Prostate gland (tissue), 2 donors: ENCODE data around the gene PCDHB12. TPM values are rescaled to one million over a fixed set of nuclear protein-coding genes. Genes with fewer than 3 reads are reported as not detected.

Experiments used
- total RNA-seq, 2 donors: library from RNA; depleted of rRNA; stranded (reverse); fragments of >200 nt; gene quantifications; one replicate each; pipeline ENCODE4 v1.1.0, GENCODE V29; 2016

Gene PCDHB12
- total RNA-seq, 2 donors from 2014 or later = 0.32 to 4.3 TPM

Other genes with a start within 250 kb of the PCDHB12 start
- gene PCDHAC2, start 242.2 kb upstream of the PCDHB12 start, total RNA-seq = 10 to 100 TPM in 1 of 2 donors, 1 to 10 TPM in 1; 6.8 to 11.6 TPM
- not detected for gene PCDHB1, start 157.3 kb upstream of the PCDHB12 start, total RNA-seq
- 10 to 100 TPM; 12.6 to 23.0 TPM for gene PCDHB2, start 114.1 kb upstream of the PCDHB12 start, total RNA-seq
- 1 to 10 TPM; 2.5 to 6.5 TPM for gene PCDHB3, start 108.2 kb upstream of the PCDHB12 start, total RNA-seq
- gene PCDHB4, start 86.9 kb upstream of the PCDHB12 start, total RNA-seq = 1 to 10 TPM; 1.4 to 1.7 TPM
- gene PCDHB5, start 73.5 kb upstream of the PCDHB12 start, total RNA-seq = 10 to 100 TPM in 1 of 2 donors, 1 to 10 TPM in 1; 5.3 to 11.3 TPM
- gene PCDHB6, start 58.7 kb upstream of the PCDHB12 start, total RNA-seq = 1 to 10 TPM in 1 of 2 donors, under 1 TPM in 1; 0.87 to 2.6 TPM
- 1 to 10 TPM; 1.2 to 1.9 TPM for gene PCDHB7, start 36.1 kb upstream of the PCDHB12 start, total RNA-seq
- 1 to 10 TPM in 1 of 2 donors, under 1 TPM in 1; 0.23 to 2.6 TPM for gene PCDHB8, start 30.9 kb upstream of the PCDHB12 start, total RNA-seq
- 1 to 10 TPM in 1 of 2 donors, under 1 TPM in 1; 0.18 to 4.4 TPM for gene PCDHB16, start 26.3 kb upstream of the PCDHB12 start, total RNA-seq
- gene PCDHB9, start 21.6 kb upstream of the PCDHB12 start, total RNA-seq = 1 to 10 TPM; 1.0 to 4.2 TPM
- 1 to 10 TPM in 1 of 2 donors, under 1 TPM in 1; 0.96 to 3.5 TPM for gene PCDHB10, start 16.4 kb upstream of the PCDHB12 start, total RNA-seq
- gene PCDHB11, start 9.1 kb upstream of the PCDHB12 start, total RNA-seq = 1 to 10 TPM in 1 of 2 donors, under 1 TPM in 1; 0.41 to 2.6 TPM
- gene PCDHB13, start 5.2 kb downstream of the PCDHB12 start, total RNA-seq = 1 to 10 TPM; 4.0 to 6.5 TPM
- 1 to 10 TPM; 4.6 to 6.7 TPM for gene PCDHB14, start 14.6 kb downstream of the PCDHB12 start, total RNA-seq
- 10 to 100 TPM in 1 of 2 donors, under 1 TPM in 1; 0.82 to 12.4 TPM for gene PCDHB15, start 36.7 kb downstream of the PCDHB12 start, total RNA-seq
- 1 to 10 TPM in 1 of 2 donors, under 1 TPM in 1; 0.23 to 4.4 TPM for gene SLC25A2, start 95.3 kb downstream of the PCDHB12 start, total RNA-seq
- 10 to 100 TPM; 59.3 to 85.9 TPM for gene TAF7, start 112.1 kb downstream of the PCDHB12 start, total RNA-seq
- gene PCDHGA1, start 121.8 kb downstream of the PCDHB12 start, total RNA-seq = 1 to 10 TPM in 1 of 2 donors, under 1 TPM in 1; 0.64 to 4.8 TPM
- gene PCDHGA2, start 130.0 kb downstream of the PCDHB12 start, total RNA-seq = 10 to 100 TPM in 1 of 2 donors, 1 to 10 TPM in 1; 2.4 to 19.7 TPM
- gene PCDHGA3, start 135.1 kb downstream of the PCDHB12 start, total RNA-seq = 10 to 100 TPM in 1 of 2 donors, 1 to 10 TPM in 1; 1.3 to 18.2 TPM
- gene PCDHGB1, start 141.4 kb downstream of the PCDHB12 start, total RNA-seq = 1 to 10 TPM; 3.9 to 6.5 TPM
- gene PCDHGA4, start 146.3 kb downstream of the PCDHB12 start, total RNA-seq = 10 to 100 TPM in 1 of 2 donors, 1 to 10 TPM in 1; 2.5 to 10.5 TPM
- 10 to 100 TPM in 1 of 2 donors, 1 to 10 TPM in 1; 5.3 to 10.5 TPM for gene PCDHGB2, start 151.3 kb downstream of the PCDHB12 start, total RNA-seq
- 1 to 10 TPM; 4.1 to 4.8 TPM for gene PCDHGA5, start 155.4 kb downstream of the PCDHB12 start, total RNA-seq
- 1 to 10 TPM; 3.1 to 7.7 TPM for gene PCDHGB3, start 161.5 kb downstream of the PCDHB12 start, total RNA-seq
- 1 to 10 TPM; 2.0 to 8.4 TPM for gene PCDHGA6, start 165.2 kb downstream of the PCDHB12 start, total RNA-seq
- 1 to 10 TPM; 4.1 to 8.2 TPM for gene PCDHGA7, start 174.0 kb downstream of the PCDHB12 start, total RNA-seq
- gene PCDHGB4, start 179.0 kb downstream of the PCDHB12 start, total RNA-seq = 1 to 10 TPM; 6.7 to 9.9 TPM
- 1 to 10 TPM; 1.1 to 4.2 TPM for gene PCDHGA8, start 183.9 kb downstream of the PCDHB12 start, total RNA-seq
- 10 to 100 TPM in 1 of 2 donors, 1 to 10 TPM in 1; 7.9 to 24.5 TPM for gene PCDHGB5, start 189.2 kb downstream of the PCDHB12 start, total RNA-seq
- gene PCDHGA9, start 194.1 kb downstream of the PCDHB12 start, total RNA-seq = 1 to 10 TPM; 3.9 to 7.7 TPM
- gene PCDHGB6, start 199.3 kb downstream of the PCDHB12 start, total RNA-seq = 10 to 100 TPM in 1 of 2 donors, 1 to 10 TPM in 1; 5.2 to 11.0 TPM
- gene PCDHGA10, start 204.3 kb downstream of the PCDHB12 start, total RNA-seq = 10 to 100 TPM in 1 of 2 donors, 1 to 10 TPM in 1; 6.7 to 11.1 TPM
- 10 to 100 TPM in 1 of 2 donors, 1 to 10 TPM in 1; 7.0 to 14.6 TPM for gene PCDHGB7, start 209.0 kb downstream of the PCDHB12 start, total RNA-seq
- gene PCDHGA11, start 212.3 kb downstream of the PCDHB12 start, total RNA-seq = 1 to 10 TPM; 2.9 to 3.4 TPM
- 1 to 10 TPM; 3.8 to 6.8 TPM for gene PCDHGA12, start 221.8 kb downstream of the PCDHB12 start, total RNA-seq